ENCODE measurements around the gene TRABD2B. TPM values are rescaled to one million over a fixed set of nuclear protein-coding genes. Genes with fewer than 3 reads are reported as not detected.

The TRABD2B gene
- polyA plus RNA-seq, 1 of the 3 experiments (the other 2 are of a cell fraction), result 0.03 TPM

- Histone ChIP-seq H3K4me3 (ENCODE audit: low read depth in 2 of 2, low read length in 1 of 2) (no peak overlapping the region), H3K9ac (no peak overlapping the region), H3K27me3 (ENCODE audit: insufficient read depth) (no peaks in the 10 kb centered on the region), H3K4me2 (no peak overlapping the region), H3K9me3 (no peaks in the 10 kb centered on the region), H3K4me1 (ENCODE audit: control insufficient read depth in 1 of 2, insufficient read depth in 2 of 2, low read depth in 1 of 2, low read length in 1 of 2) (no peaks in the 10 kb centered on the region), H3F3A (replicated peaks; ENCODE audit: insufficient read depth) (no peaks in the 10 kb centered on the region), H3K9me2 (no peaks in the 10 kb centered on the region), H3K27ac (ENCODE audit: low read depth in 2 of 2, low read length in 1 of 2) (no peak overlapping the region), H3K36me3 (replicated peaks in 1 of 2; ENCODE audit: control insufficient read depth in 1 of 2, insufficient read depth in 2 of 2, low read length in 1 of 2) (no peaks in the 10 kb centered on the region), H3K79me2 (ENCODE audit: insufficient read depth) (no peaks in the 10 kb centered on the region), H2AFZ (ENCODE audit: low read depth) (no peak overlapping the region), H4K20me1 (ENCODE audit: insufficient read depth) (no peaks in the 10 kb centered on the region)
- ChIA-PET POLR2A (no interaction called here), CTCF (interaction anchor here (0.8 to 3.0 kb wide), 4 partner anchors 28 to 170 kb away, joined by 3 to 13 read pairs (median 4); partner anchors contain the start of gene TRABD2B)
- DNase-seq, result no peak
- TF ChIP-seq SIN3A (IDR thresholded peaks at IDR 0.05; ENCODE audit: borderline replicate concordance, low read depth, low read length) (no peak), MAX (IDR thresholded peaks at IDR 0.05; ENCODE audit: low read depth) (no peak), CHD2 (IDR thresholded peaks at IDR 0.05; ENCODE audit: low read length, partially characterized antibody) (no peak), TEAD4 (IDR thresholded peaks at IDR 0.05; ENCODE audit: borderline replicate concordance, insufficient read depth) (no peak), SMC3 (IDR thresholded peaks at IDR 0.05; ENCODE audit: low read depth, low read length) (no peak), USF1 (IDR thresholded peaks at IDR 0.05; ENCODE audit: borderline replicate concordance, low read depth) (no peak), RAD21 (IDR thresholded peaks at IDR 0.05; ENCODE audit: low read length) (no peak), FOXM1 (IDR thresholded peaks at IDR 0.05; ENCODE audit: low read depth) (no peak), PBX3 (IDR thresholded peaks at IDR 0.05) (no peak), MEF2A (IDR thresholded peaks at IDR 0.05; ENCODE audit: borderline replicate concordance, low read depth) (no peak), EZH2phosphoT487 (IDR thresholded peaks at IDR 0.05; ENCODE audit: borderline replicate concordance, low read depth) (no peak), GATA2 (CRISPR knock-in tag; IDR thresholded peaks at IDR 0.05) (no peak), GABPA (IDR thresholded peaks at IDR 0.05; ENCODE audit: low read depth) (no peak), RCOR1 (IDR thresholded peaks at IDR 0.05; ENCODE audit: low read length) (no peak), JUND (IDR thresholded peaks at IDR 0.05) (no peak), FOXJ3 (CRISPR knock-in tag; IDR thresholded peaks at IDR 0.05) (no peak), RFX5 (IDR thresholded peaks at IDR 0.05; ENCODE audit: low read length) (no peak), RXRA (IDR thresholded peaks at IDR 0.05; ENCODE audit: borderline replicate concordance, low read depth) (no peak)
- WGBS (ENCODE audit: low lambda C conversion rate), result 45% methylated on average over 9 of the region's 10 CpGs
These were observed 36.4 kb upstream of the TRABD2B start for GRCh38 chr1:48033495-48034045.

GRCh38 chr1:48031676-48032075, 34.5 kb upstream of the TRABD2B start:
- CTCF ChIA-PET, result interaction anchor here (1.3 to 1.7 kb wide), 2 partner anchors 33 to 35 kb away, joined by 4 read pairs; partner anchors contain the start of gene TRABD2B

More at GRCh38 chr1:48031676-48032075, 34.5 kb upstream of the TRABD2B start:
- no peak overlapping the region for H2AFZ ChIP-seq (ENCODE audit: low read depth)
- H3K27me3 ChIP-seq (ENCODE audit: insufficient read depth), result no peaks in the 10 kb centered on the region
- no peaks in the 10 kb centered on the region for H3K36me3 ChIP-seq (replicated peaks in 1 of 2; ENCODE audit: control insufficient read depth in 1 of 2, insufficient read depth in 2 of 2, low read length in 1 of 2)
- WGBS (ENCODE audit: low lambda C conversion rate), result 55% methylated on average over 2 of the region's 3 CpGs
- no peaks in the 10 kb centered on the region for H3K4me1 ChIP-seq (ENCODE audit: control insufficient read depth in 1 of 2, insufficient read depth in 2 of 2, low read depth in 1 of 2, low read length in 1 of 2)
- no peak overlapping the region for H3K4me3 ChIP-seq (ENCODE audit: low read depth in 2 of 2, low read length in 1 of 2)
- DNase-seq, result no peak
- no peak overlapping the region for H3K4me2 ChIP-seq
- no peaks in the 10 kb centered on the region for H3K79me2 ChIP-seq (ENCODE audit: insufficient read depth)
- H4K20me1 ChIP-seq (ENCODE audit: insufficient read depth), result no peaks in the 10 kb centered on the region
- TF ChIP-seq JUND (IDR thresholded peaks at IDR 0.05), result no peak
- TF ChIP-seq EP300 (IDR thresholded peaks at IDR 0.05; ENCODE audit: borderline replicate concordance in 1 of 2, low read depth in 1 of 2, low read length in 1 of 2), result no peak
- TF ChIP-seq TEAD4 (IDR thresholded peaks at IDR 0.05; ENCODE audit: borderline replicate concordance, insufficient read depth), result no peak
- TF ChIP-seq CHD2 (IDR thresholded peaks at IDR 0.05; ENCODE audit: low read length, partially characterized antibody), result no peak
- no peak for TF ChIP-seq TAF1 (IDR thresholded peaks at IDR 0.05; ENCODE audit: borderline replicate concordance, low read depth, low read length)
- H3K9me2 ChIP-seq, result no peaks in the 10 kb centered on the region
- H3K27ac ChIP-seq (ENCODE audit: low read depth in 2 of 2, low read length in 1 of 2), result no peak overlapping the region
- POLR2A ChIA-PET, result no interaction called here
- no peaks in the 10 kb centered on the region for H3F3A ChIP-seq (replicated peaks; ENCODE audit: insufficient read depth)
- no peaks in the 10 kb centered on the region for H3K9me3 ChIP-seq
- H3K9ac ChIP-seq, result no peak overlapping the region

Data from SK-N-SH (cell line).